Tibial nerve (tissue), 4 donors: ENCODE measurements around the gene CDH18.

ENCODE experiments used
- EP300 ChIP-seq, 2 donors: sonication (generic); formaldehyde crosslinking; IDR thresholded peaks; one replicate each; pipeline ENCODE4 v1.6.1; 2017; ENCODE audit warnings: antibody characterized with exemption in 2 of 2, mild to moderate bottlenecking in 1 of 2
- POLR2A ChIP-seq, 2 donors: fragments of 450-650 bp; IDR thresholded peaks; one replicate each; pipeline ENCODE4 v1.6.1; 2017; ENCODE audit warnings: antibody characterized with exemption in 2 of 2, mild to moderate bottlenecking in 2 of 2, moderate library complexity in 2 of 2
- TF ChIP-seq, protein P1 (sequence below), 5 experiments: fragments of 200-600 bp in 3 of 5; fragments of 450-650 bp in 2 of 5; sonication (generic) in 3 of 5; IDR thresholded peaks; one replicate each; pipeline ENCODE4 v1.5.1; 2016 to 2019; ENCODE audit warnings: antibody characterized with exemption in 5 of 5, mild to moderate bottlenecking in 3 of 5, moderate library complexity in 2 of 5

DNA sequence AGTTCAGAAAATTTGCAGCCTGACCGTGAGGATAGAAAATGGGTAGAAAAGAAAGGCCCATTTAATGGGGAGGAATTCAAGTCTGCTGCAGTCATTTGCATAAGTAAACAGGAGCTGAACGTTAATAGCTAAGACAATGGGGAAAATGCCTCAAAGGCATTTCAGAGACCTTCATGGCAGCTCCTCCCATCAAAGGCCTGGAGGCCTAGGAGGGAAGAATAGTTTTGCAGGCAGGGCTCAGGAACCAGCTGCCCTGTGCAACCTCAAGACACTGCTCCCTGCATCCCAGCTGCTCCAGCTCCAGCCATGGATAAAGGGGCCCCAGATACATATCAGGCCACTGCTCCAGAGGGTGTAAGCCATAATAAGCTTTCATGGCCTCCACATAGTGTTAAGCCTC lies 32.2 kb upstream of the CDH18 start:
- no peak for TF ChIP-seq EP300 (IDR thresholded peaks at IDR 0.05)
- TF ChIP-seq, protein P1, sequence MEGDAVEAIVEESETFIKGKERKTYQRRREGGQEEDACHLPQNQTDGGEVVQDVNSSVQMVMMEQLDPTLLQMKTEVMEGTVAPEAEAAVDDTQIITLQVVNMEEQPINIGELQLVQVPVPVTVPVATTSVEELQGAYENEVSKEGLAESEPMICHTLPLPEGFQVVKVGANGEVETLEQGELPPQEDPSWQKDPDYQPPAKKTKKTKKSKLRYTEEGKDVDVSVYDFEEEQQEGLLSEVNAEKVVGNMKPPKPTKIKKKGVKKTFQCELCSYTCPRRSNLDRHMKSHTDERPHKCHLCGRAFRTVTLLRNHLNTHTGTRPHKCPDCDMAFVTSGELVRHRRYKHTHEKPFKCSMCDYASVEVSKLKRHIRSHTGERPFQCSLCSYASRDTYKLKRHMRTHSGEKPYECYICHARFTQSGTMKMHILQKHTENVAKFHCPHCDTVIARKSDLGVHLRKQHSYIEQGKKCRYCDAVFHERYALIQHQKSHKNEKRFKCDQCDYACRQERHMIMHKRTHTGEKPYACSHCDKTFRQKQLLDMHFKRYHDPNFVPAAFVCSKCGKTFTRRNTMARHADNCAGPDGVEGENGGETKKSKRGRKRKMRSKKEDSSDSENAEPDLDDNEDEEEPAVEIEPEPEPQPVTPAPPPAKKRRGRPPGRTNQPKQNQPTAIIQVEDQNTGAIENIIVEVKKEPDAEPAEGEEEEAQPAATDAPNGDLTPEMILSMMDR (IDR thresholded peaks at IDR 0.05) = no peak
- TF ChIP-seq POLR2A (IDR thresholded peaks at IDR 0.05) = no peak
